ENCODE measurements around the gene ADORA3. TPM values are rescaled to one million over a fixed set of nuclear protein-coding genes. Genes with fewer than 3 reads are reported as not detected.

The ADORA3 gene
- total and polyA plus RNA-seq, 2 donors (not counting 1 experiment from before 2014, with no cell fraction given) = not detected

DNA sequence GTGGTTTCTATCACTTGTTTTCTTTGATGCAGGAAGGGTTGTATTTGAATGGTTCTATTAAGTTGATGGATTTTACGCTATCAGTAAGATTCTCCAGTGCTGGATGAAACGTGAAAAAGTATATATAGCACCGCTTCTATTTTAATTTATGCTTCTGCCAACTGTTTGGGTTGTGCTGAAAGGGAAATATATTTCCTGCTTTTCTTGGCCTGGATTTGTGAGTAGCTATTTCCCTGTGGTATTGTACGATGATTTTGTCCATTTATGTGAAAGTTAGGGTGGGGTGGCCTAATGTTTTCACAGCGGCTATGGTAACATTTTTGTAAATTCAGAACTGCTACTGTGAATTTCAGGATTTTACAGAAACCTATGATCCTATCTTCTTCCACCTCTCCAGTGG, 29.3 kb downstream of the ADORA3 start:
- H3K36me3 ChIP-seq (ENCODE audit: control insufficient read depth, insufficient read depth, low read length) = no peaks in the 10 kb centered on the region
- no peak overlapping the region for H3K4me3 ChIP-seq (replicated peaks in 1 of 4; ENCODE audit: control extremely low read depth in 1 of 4, insufficient read depth in 1 of 4, low read depth in 3 of 4, low read length in 4 of 4)
- H3K9me3 ChIP-seq (ENCODE audit: control insufficient read depth, insufficient read depth, low read depth, low read length) = no peaks in the 10 kb centered on the region
- H3K27ac ChIP-seq (ENCODE audit: insufficient read depth, low read length) = no peak overlapping the region
- H2AFZ ChIP-seq (ENCODE audit: low read length) = no peak overlapping the region
- H3K9ac ChIP-seq (ENCODE audit: insufficient read depth, low read length) = no peak overlapping the region
- no peak for DNase-seq (ENCODE audit: low read depth in 2 of 2)
- TF ChIP-seq, protein P1, sequence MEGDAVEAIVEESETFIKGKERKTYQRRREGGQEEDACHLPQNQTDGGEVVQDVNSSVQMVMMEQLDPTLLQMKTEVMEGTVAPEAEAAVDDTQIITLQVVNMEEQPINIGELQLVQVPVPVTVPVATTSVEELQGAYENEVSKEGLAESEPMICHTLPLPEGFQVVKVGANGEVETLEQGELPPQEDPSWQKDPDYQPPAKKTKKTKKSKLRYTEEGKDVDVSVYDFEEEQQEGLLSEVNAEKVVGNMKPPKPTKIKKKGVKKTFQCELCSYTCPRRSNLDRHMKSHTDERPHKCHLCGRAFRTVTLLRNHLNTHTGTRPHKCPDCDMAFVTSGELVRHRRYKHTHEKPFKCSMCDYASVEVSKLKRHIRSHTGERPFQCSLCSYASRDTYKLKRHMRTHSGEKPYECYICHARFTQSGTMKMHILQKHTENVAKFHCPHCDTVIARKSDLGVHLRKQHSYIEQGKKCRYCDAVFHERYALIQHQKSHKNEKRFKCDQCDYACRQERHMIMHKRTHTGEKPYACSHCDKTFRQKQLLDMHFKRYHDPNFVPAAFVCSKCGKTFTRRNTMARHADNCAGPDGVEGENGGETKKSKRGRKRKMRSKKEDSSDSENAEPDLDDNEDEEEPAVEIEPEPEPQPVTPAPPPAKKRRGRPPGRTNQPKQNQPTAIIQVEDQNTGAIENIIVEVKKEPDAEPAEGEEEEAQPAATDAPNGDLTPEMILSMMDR (conservative IDR thresholded peaks at IDR 0.05 in 1 of 2, IDR thresholded peaks at IDR 0.05 in 1 of 2; ENCODE audit: low read depth in 1 of 2, low read length in 2 of 2) = no peak
- TF ChIP-seq EZH2 (IDR thresholded peaks at IDR 0.05; ENCODE audit: low read length, missing control alignments) = no peak
- no peaks in the 10 kb centered on the region for H3K4me1 ChIP-seq (ENCODE audit: control insufficient read depth, extremely low read depth, insufficient read depth, low read length)
- H4K20me1 ChIP-seq (ENCODE audit: control insufficient read depth, extremely low read depth, insufficient read depth, low read length) = no peaks in the 10 kb centered on the region
- no peaks in the 10 kb centered on the region for H3K79me2 ChIP-seq (ENCODE audit: control insufficient read depth, insufficient read depth, low read length)
- no peak overlapping the region for H3K4me2 ChIP-seq (ENCODE audit: extremely low read depth, insufficient read depth, low read length)
- H3K27me3 ChIP-seq (ENCODE audit: control insufficient read depth, insufficient read depth, low read length) = no peaks in the 10 kb centered on the region

DNA sequence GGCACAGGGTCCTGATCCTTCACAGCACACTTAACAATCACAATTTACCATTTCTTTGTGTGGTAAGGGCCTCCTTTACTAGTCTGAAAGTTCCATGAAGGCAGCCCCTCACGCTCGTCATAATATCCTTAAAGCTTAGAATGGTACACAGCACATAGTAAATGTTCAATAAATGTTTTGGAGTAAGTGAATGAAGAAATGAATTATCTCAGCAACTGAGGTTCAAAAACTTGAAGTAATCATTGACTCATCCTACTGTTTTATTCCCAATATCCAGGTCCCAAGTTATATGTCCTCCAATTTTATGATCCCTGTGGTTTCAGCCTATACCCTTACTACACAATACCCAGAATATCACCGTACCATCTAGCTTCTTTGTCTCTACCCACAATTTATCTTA, 31.9 kb downstream of the ADORA3 start:
- no peak for DNase-seq (ENCODE audit: low read depth in 2 of 2)

DNA sequence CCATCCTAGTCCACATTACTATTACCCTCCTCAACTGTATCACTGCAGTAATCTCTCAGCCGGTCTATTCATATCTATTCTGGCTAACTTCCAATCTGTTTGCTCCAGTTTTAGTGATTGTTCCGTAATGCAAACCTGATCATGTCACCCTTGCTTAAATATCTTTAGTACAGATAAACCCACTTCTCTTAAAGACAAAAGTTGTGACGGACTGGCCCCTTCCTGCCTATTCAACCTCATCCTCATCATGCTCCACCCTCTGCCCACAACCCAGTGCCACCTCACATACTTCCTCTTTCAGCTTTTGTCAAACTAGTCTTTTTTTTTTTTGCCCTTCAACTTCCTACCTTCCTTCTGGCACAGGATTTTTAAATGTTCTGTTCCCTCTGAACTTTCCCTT, 32.4 kb downstream of the ADORA3 start:
- DNase-seq (ENCODE audit: low read depth in 2 of 2) = no peak
- H3K27ac ChIP-seq (ENCODE audit: insufficient read depth, low read length) = no peak overlapping the region
- no peak for TF ChIP-seq EZH2 (IDR thresholded peaks at IDR 0.05; ENCODE audit: low read length, missing control alignments)
- TF ChIP-seq, protein P1 (conservative IDR thresholded peaks at IDR 0.05 in 1 of 2, IDR thresholded peaks at IDR 0.05 in 1 of 2; ENCODE audit: low read depth in 1 of 2, low read length in 2 of 2) = no peak
- no peaks in the 10 kb centered on the region for H4K20me1 ChIP-seq (ENCODE audit: control insufficient read depth, extremely low read depth, insufficient read depth, low read length)
- no peak overlapping the region for H3K4me2 ChIP-seq (ENCODE audit: extremely low read depth, insufficient read depth, low read length)
- H2AFZ ChIP-seq (ENCODE audit: low read length) = no peak overlapping the region
- no peak overlapping the region for H3K4me3 ChIP-seq (replicated peaks in 1 of 4; ENCODE audit: control extremely low read depth in 1 of 4, insufficient read depth in 1 of 4, low read depth in 3 of 4, low read length in 4 of 4)
- H3K4me1 ChIP-seq (ENCODE audit: control insufficient read depth, extremely low read depth, insufficient read depth, low read length) = no peaks in the 10 kb centered on the region
- no peak overlapping the region for H3K9ac ChIP-seq (ENCODE audit: insufficient read depth, low read length)
- H3K36me3 ChIP-seq (ENCODE audit: control insufficient read depth, insufficient read depth, low read length) = no peaks in the 10 kb centered on the region
- H3K9me3 ChIP-seq (ENCODE audit: control insufficient read depth, insufficient read depth, low read depth, low read length) = no peaks in the 10 kb centered on the region
- H3K27me3 ChIP-seq (ENCODE audit: control insufficient read depth, insufficient read depth, low read length) = no peaks in the 10 kb centered on the region
- no peaks in the 10 kb centered on the region for H3K79me2 ChIP-seq (ENCODE audit: control insufficient read depth, insufficient read depth, low read length)

More for the DNA sequence above, 31.9 kb downstream of the ADORA3 start:
- Histone ChIP-seq H3K4me2 (ENCODE audit: extremely low read depth, insufficient read depth, low read length) (no peak overlapping the region), H3K79me2 (ENCODE audit: control insufficient read depth, insufficient read depth, low read length) (no peaks in the 10 kb centered on the region), H3K36me3 (ENCODE audit: control insufficient read depth, insufficient read depth, low read length) (no peaks in the 10 kb centered on the region), H4K20me1 (ENCODE audit: control insufficient read depth, extremely low read depth, insufficient read depth, low read length) (no peaks in the 10 kb centered on the region), H3K9me3 (ENCODE audit: control insufficient read depth, insufficient read depth, low read depth, low read length) (no peaks in the 10 kb centered on the region), H3K27ac (ENCODE audit: insufficient read depth, low read length) (no peak overlapping the region), H3K27me3 (ENCODE audit: control insufficient read depth, insufficient read depth, low read length) (no peaks in the 10 kb centered on the region), H2AFZ (ENCODE audit: low read length) (no peak overlapping the region), H3K9ac (ENCODE audit: insufficient read depth, low read length) (no peak overlapping the region), H3K4me1 (ENCODE audit: control insufficient read depth, extremely low read depth, insufficient read depth, low read length) (no peaks in the 10 kb centered on the region), H3K4me3 (replicated peaks in 1 of 4; ENCODE audit: control extremely low read depth in 1 of 4, insufficient read depth in 1 of 4, low read depth in 3 of 4, low read length in 4 of 4) (no peak overlapping the region)
- TF ChIP-seq EZH2 (IDR thresholded peaks at IDR 0.05; ENCODE audit: low read length, missing control alignments) = no peak
- TF ChIP-seq, protein P1 (conservative IDR thresholded peaks at IDR 0.05 in 1 of 2, IDR thresholded peaks at IDR 0.05 in 1 of 2; ENCODE audit: low read depth in 1 of 2, low read length in 2 of 2) = no peak
